HEK293 (cell line): ENCODE data around the gene TNN.

Source experiments
- CTCF ChIA-PET: fragments of 350-600 bp; formaldehyde crosslinking; extraction: SDS; loops from one replicate; lab custom pipeline; 2021; ENCODE audit warnings: antibody characterized with exemption; lab: Yijun Ruan, JAX
- POLR2A ChIA-PET: fragments of 300-600 bp; formaldehyde crosslinking; extraction: SDS; loops from one replicate; lab custom pipeline; 2020; ENCODE audit warnings: antibody characterized with exemption, inconsistent platforms; lab: Yijun Ruan, JAX
- H3K27ac ChIP-seq: fragments of 200-500 bp; sonication (Bioruptor generic); 2 replicates; pipeline ENCODE4 v1.5.1; 2014; ENCODE audit warnings: low read depth, low read length, control low read depth, inconsistent platforms; ENCODE audit errors: extremely low read depth
- H3K36me3 ChIP-seq, 2 experiments: fragments of 200-500 bp in 1 of 2; sonication (Bioruptor generic) in 1 of 2; 1 replicate in 1 of 2; 2 replicates in 1 of 2; pipeline ENCODE4 v1.5.1; 2014 to 2017; ENCODE audit warnings: inconsistent platforms in 2 of 2, low read length in 2 of 2; ENCODE audit not compliant: control insufficient read depth in 2 of 2, insufficient read depth in 1 of 2
- H3K4me1 ChIP-seq: fragments of 200-500 bp; sonication (Bioruptor generic); 2 replicates; pipeline ENCODE4 v1.5.1; 2014; ENCODE audit warnings: mild to moderate bottlenecking, low read length, inconsistent platforms; ENCODE audit not compliant: control insufficient read depth, insufficient read depth
- H3K4me3 ChIP-seq: 2 replicates; pipeline ENCODE4 v1.5.1; 2011; ENCODE audit warnings: low read depth, mild to moderate bottlenecking, control low read depth, low read length, moderate library complexity
- H3K9me3 ChIP-seq: fragments of 200-500 bp; sonication (Bioruptor generic); 2 replicates; pipeline ENCODE4 v1.5.1; 2014; ENCODE audit warnings: low read depth, low read length, inconsistent platforms; ENCODE audit not compliant: control insufficient read depth, insufficient read depth
- AEBP2 ChIP-seq: fragments of 450-650 bp; formaldehyde crosslinking; IDR thresholded peaks from 2 replicates; pipeline ENCODE4 v1.5.1; 2016; ENCODE audit warnings: missing biosample characterization, missing genetic modification characterization, borderline replicate concordance
- BCL11A ChIP-seq: fragments of 450-650 bp; formaldehyde crosslinking; IDR thresholded peaks from 2 replicates; pipeline ENCODE4 v1.5.1; 2016; ENCODE audit warnings: low read depth, missing biosample characterization, missing genetic modification characterization
- GLI2 ChIP-seq: fragments of 450-650 bp; formaldehyde crosslinking; IDR thresholded peaks from 2 replicates; pipeline ENCODE4; 2017; ENCODE audit warnings: missing biosample characterization, missing genetic modification characterization, low read depth, borderline replicate concordance
- MZF1 ChIP-seq: fragments of 450-650 bp; formaldehyde crosslinking; IDR thresholded peaks from 2 replicates; pipeline ENCODE4 v1.5.1; 2017; ENCODE audit warnings: missing biosample characterization, missing genetic modification characterization, borderline replicate concordance
- OVOL3 ChIP-seq: fragments of 450-650 bp; formaldehyde crosslinking; IDR thresholded peaks from 2 replicates; pipeline ENCODE4 v1.5.1; 2016; ENCODE audit warnings: missing biosample characterization, missing genetic modification characterization
- PRDM1 ChIP-seq: fragments of 450-650 bp; formaldehyde crosslinking; IDR thresholded peaks from 2 replicates; pipeline ENCODE4; 2016; ENCODE audit warnings: missing biosample characterization, missing genetic modification characterization
- PRDM10 ChIP-seq: fragments of 450-650 bp; formaldehyde crosslinking; IDR thresholded peaks from 2 replicates; pipeline ENCODE4 v1.5.1; 2016; ENCODE audit warnings: missing biosample characterization, missing genetic modification characterization
- RBAK ChIP-seq: fragments of 450-650 bp; formaldehyde crosslinking; IDR thresholded peaks from 2 replicates; pipeline ENCODE4 v1.5.1; 2016; ENCODE audit warnings: missing biosample characterization, missing genetic modification characterization
- SP3 ChIP-seq: fragments of 450-650 bp; formaldehyde crosslinking; IDR thresholded peaks from 2 replicates; pipeline ENCODE4 v1.5.1; 2016; ENCODE audit warnings: missing biosample characterization, missing genetic modification characterization
- SP7 ChIP-seq: fragments of 450-650 bp; formaldehyde crosslinking; IDR thresholded peaks from 2 replicates; pipeline ENCODE4 v1.5.1; 2016; ENCODE audit warnings: missing biosample characterization, missing genetic modification characterization
- TCF7L2 ChIP-seq: IDR thresholded peaks from 2 replicates; pipeline ENCODE4 v1.6.1; 2011; ENCODE audit warnings: low read depth, mild to moderate bottlenecking, inconsistent platforms, low read length, moderate library complexity, borderline replicate concordance
- ZBTB11 ChIP-seq: fragments of 450-650 bp; formaldehyde crosslinking; conservative IDR thresholded peaks from 2 replicates; pipeline ENCODE4 v1.5.1; 2016; ENCODE audit warnings: low read depth, missing biosample characterization, missing genetic modification characterization
- ZBTB8A ChIP-seq: fragments of 450-650 bp; formaldehyde crosslinking; IDR thresholded peaks from 2 replicates; pipeline ENCODE4 v1.5.1; 2016; ENCODE audit warnings: missing biosample characterization, missing genetic modification characterization
- ZNF211 ChIP-seq: fragments of 450-650 bp; formaldehyde crosslinking; IDR thresholded peaks from 2 replicates; pipeline ENCODE4 v1.5.1; 2016; ENCODE audit warnings: low read depth, missing biosample characterization, missing genetic modification characterization
- ZNF621 ChIP-seq: fragments of 450-650 bp; formaldehyde crosslinking; IDR thresholded peaks from 2 replicates; pipeline ENCODE4 v1.5.1; 2017; ENCODE audit warnings: missing biosample characterization, missing genetic modification characterization
- ZNF629 ChIP-seq: fragments of 450-650 bp; formaldehyde crosslinking; IDR thresholded peaks from 2 replicates; pipeline ENCODE4 v1.5.1; 2017; ENCODE audit warnings: missing biosample characterization, missing genetic modification characterization
- ZNF704 ChIP-seq: fragments of 450-650 bp; formaldehyde crosslinking; IDR thresholded peaks from 2 replicates; pipeline ENCODE4 v1.5.1; 2016; ENCODE audit warnings: missing biosample characterization, missing genetic modification characterization
- ZNF843 ChIP-seq: fragments of 450-650 bp; formaldehyde crosslinking; IDR thresholded peaks from 2 replicates; pipeline ENCODE4 v1.5.1; 2016; ENCODE audit warnings: missing biosample characterization, missing genetic modification characterization
- ZSCAN16 ChIP-seq: fragments of 450-650 bp; formaldehyde crosslinking; IDR thresholded peaks from 2 replicates; pipeline ENCODE4 v1.5.1; 2016; ENCODE audit warnings: missing biosample characterization, missing genetic modification characterization
- ZSCAN18 ChIP-seq: fragments of 450-650 bp; formaldehyde crosslinking; IDR thresholded peaks from 2 replicates; pipeline ENCODE4 v1.5.1; 2016; ENCODE audit warnings: missing biosample characterization, missing genetic modification characterization
- ZSCAN23 ChIP-seq: fragments of 450-650 bp; formaldehyde crosslinking; IDR thresholded peaks from 2 replicates; pipeline ENCODE4 v1.5.1; 2016; ENCODE audit warnings: missing biosample characterization, missing genetic modification characterization
- TF ChIP-seq, protein P1 (sequence below): fragments of 450-650 bp; formaldehyde crosslinking; IDR thresholded peaks from 2 replicates; pipeline ENCODE4 v1.5.1; 2017; ENCODE audit warnings: missing biosample characterization, missing genetic modification characterization

The TNN gene

DNA sequence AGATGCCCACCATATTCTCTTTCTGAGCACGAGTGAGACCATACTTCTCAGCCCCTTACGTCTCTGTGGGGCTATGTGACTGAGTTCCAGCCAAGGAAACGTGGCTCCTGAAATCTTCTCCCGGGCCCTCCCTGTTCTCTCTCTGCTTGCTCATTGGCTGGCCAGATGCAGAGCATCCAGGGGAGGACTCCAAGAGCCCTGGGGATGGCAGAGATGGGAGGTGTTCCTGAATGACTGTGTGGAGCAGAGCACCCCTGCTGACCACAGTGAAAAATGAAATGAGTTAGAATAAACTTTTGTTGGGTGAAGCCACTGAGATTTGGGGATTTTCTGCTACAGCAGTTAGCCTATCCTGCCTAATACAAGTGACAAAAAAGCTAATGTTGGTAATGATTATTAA, 101.1 kb downstream of the TNN start (continued):
- no peak for TF ChIP-seq ZBTB11 (tag by site-specific recombination)
- no peak for TF ChIP-seq RBAK (tag by site-specific recombination)
- no peak for TF ChIP-seq PRDM1 (tag by site-specific recombination)
- TF ChIP-seq ZNF704 (tag by site-specific recombination): no peak
- no peak for TF ChIP-seq ZNF621 (tag by site-specific recombination)
- TF ChIP-seq SP3 (tag by site-specific recombination): no peak
- TF ChIP-seq, protein P1, sequence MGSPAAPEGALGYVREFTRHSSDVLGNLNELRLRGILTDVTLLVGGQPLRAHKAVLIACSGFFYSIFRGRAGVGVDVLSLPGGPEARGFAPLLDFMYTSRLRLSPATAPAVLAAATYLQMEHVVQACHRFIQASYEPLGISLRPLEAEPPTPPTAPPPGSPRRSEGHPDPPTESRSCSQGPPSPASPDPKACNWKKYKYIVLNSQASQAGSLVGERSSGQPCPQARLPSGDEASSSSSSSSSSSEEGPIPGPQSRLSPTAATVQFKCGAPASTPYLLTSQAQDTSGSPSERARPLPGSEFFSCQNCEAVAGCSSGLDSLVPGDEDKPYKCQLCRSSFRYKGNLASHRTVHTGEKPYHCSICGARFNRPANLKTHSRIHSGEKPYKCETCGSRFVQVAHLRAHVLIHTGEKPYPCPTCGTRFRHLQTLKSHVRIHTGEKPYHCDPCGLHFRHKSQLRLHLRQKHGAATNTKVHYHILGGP (tag by site-specific recombination): no peak
- TF ChIP-seq TCF7L2: no peak
- TF ChIP-seq PRDM10 (tag by site-specific recombination): no peak
- no peak for TF ChIP-seq ZSCAN23 (tag by site-specific recombination)
- TF ChIP-seq AEBP2: no peak
- TF ChIP-seq ZSCAN18: no peak

DNA sequence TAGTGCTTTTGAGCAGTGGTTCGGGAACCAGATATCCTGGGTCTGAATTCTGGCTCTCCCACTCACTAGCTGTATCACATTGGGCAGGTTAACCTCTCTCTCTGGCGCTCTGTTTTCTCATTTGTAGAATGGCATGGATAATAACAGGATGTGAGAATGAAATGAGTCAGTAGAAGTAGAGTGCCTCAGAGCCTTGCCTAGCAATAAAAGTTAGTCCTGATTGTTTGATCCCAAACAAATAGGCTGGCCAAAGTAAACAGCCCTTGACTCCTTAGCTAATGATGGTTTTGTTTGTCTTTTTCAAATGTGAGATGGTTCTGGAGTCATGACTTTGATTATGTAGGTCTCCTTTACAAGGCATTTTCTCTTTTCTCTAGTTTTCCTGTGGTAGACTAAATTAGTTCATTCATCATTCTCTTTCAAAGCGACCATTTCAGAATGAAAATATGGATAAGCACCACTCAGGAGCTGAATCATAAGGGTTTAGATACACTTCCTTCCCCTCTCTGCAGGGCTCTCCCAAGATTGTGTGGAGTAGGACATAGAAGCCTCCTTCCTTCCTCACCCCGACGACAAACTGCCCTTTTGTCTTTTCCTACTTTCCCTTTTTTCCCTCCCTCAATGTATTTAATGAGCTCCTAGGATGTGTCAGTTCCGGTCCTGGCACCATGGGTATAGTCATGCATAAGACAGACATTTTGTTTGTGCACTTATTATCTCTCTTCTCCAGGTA, 101.8 kb downstream of the TNN start:
- ChIA-PET POLR2A (no interaction called here), CTCF (interaction anchor here (0.6 to 1.8 kb wide), 6 partner anchors 15 to 148 kb away, joined by 3 to 6 read pairs (median 4); no protein-coding TSS in a partner anchor)
- no peaks in the 10 kb centered on the region for H3K36me3 ChIP-seq
- no peaks in the 10 kb centered on the region for H3K9me3 ChIP-seq
- H3K4me3 ChIP-seq: no peak overlapping the region
- peaks cover 5% of the 10 kb centered on the region; the same call in 1 of the 2 replicates for H3K4me1 ChIP-seq
- H3K27ac ChIP-seq: no peak overlapping the region
- TF ChIP-seq ZSCAN16 (tag by site-specific recombination) (no peak), MZF1 (no peak), GLI2 (tag by site-specific recombination) (peak; percentile 55; the same call in 1 of the 2 replicates), SP7 (peak; percentile 87), ZNF211 (tag by site-specific recombination) (no peak), ZNF843 (tag by site-specific recombination) (peak; percentile 70), OVOL3 (peak; percentile 71; the same call in 1 of the 2 replicates), ZNF629 (tag by site-specific recombination) (peak; percentile 67), BCL11A (tag by site-specific recombination) (no peak), ZBTB8A (tag by site-specific recombination) (no peak)
